GM23338 (cell line): ENCODE data around the gene P4HTM. TPM values are rescaled to one million over a fixed set of nuclear protein-coding genes. Genes with fewer than 3 reads are reported as not detected.

Experiments
- ATAC-seq: fragments of 200-7000 bp; cut with Tn5 transposase; 3 replicates; pipeline ENCODE4 v1.9.1; 2020
- DNase-seq: peaks from one replicate; pipeline ENCODE4 v3.0.0-alpha.2; 2015; ENCODE audit warnings: low spot score
- H2AFZ ChIP-seq: fragments of 200-600 bp; sonication (generic); 2 replicates; pipeline ENCODE4 v1.8.0; 2016; ENCODE audit warnings: antibody characterized with exemption, mild to moderate bottlenecking, moderate library complexity
- H3F3A ChIP-seq: fragments of 200-600 bp; sonication (generic); replicated peaks from 2 replicates; pipeline ENCODE4 v1.8.0; 2017; ENCODE audit warnings: antibody characterized with exemption, mixed run types, low read depth
- H3K27ac ChIP-seq: fragments of 200-600 bp; sonication (generic); 2 replicates; pipeline ENCODE4 v1.6.1; 2016; ENCODE audit warnings: low read depth
- H3K27me3 ChIP-seq: fragments of 200-600 bp; sonication (generic); 2 replicates; pipeline ENCODE4 v1.8.0; 2016; ENCODE audit warnings: mild to moderate bottlenecking, mixed run types, moderate library complexity; ENCODE audit not compliant: insufficient read depth
- H3K36me3 ChIP-seq: fragments of 200-600 bp; sonication (generic); 2 replicates; pipeline ENCODE4 v1.8.0; 2016; ENCODE audit warnings: mild to moderate bottlenecking; ENCODE audit not compliant: insufficient read depth
- H3K4me1 ChIP-seq: fragments of 200-600 bp; sonication (generic); 2 replicates; pipeline ENCODE4 v1.8.0; 2016; ENCODE audit warnings: mild to moderate bottlenecking, moderate library complexity; ENCODE audit not compliant: insufficient read depth
- H3K4me2 ChIP-seq: fragments of 200-600 bp; sonication (generic); 2 replicates; pipeline ENCODE4 v1.7.1; 2017; ENCODE audit warnings: mixed run types
- H3K4me3 ChIP-seq: fragments of 200-600 bp; sonication (generic); 2 replicates; pipeline ENCODE4 v1.6.1; 2016; ENCODE audit warnings: mixed run types
- H3K79me2 ChIP-seq: fragments of 200-600 bp; sonication (generic); replicated peaks from 2 replicates; pipeline ENCODE4 v1.8.0; 2017; ENCODE audit warnings: mild to moderate bottlenecking; ENCODE audit not compliant: insufficient read depth
- H3K9me2 ChIP-seq: fragments of 200-600 bp; sonication (generic); 2 replicates; pipeline ENCODE4 v1.8.0; 2017; ENCODE audit not compliant: insufficient read depth
- H4K20me1 ChIP-seq: fragments of 200-600 bp; sonication (generic); replicated peaks from 2 replicates; pipeline ENCODE4 v1.8.0; 2017; ENCODE audit warnings: mild to moderate bottlenecking; ENCODE audit not compliant: insufficient read depth
- H3K27ac Mint-ChIP-seq: 2 replicates; pipeline ENCODE4 v1.8.0; 2020; ENCODE audit warnings: inconsistent platforms, mild to moderate bottlenecking, moderate library complexity, mixed read lengths
- H3K27me3 Mint-ChIP-seq: 3 replicates; pipeline ENCODE4 v1.8.0; 2022; ENCODE audit warnings: low read depth, mild to moderate bottlenecking, moderate library complexity, mixed read lengths, inconsistent platforms; ENCODE audit not compliant: insufficient read depth, poor library complexity
- H3K36me3 Mint-ChIP-seq: 3 replicates; pipeline ENCODE4 v1.8.0; 2021; ENCODE audit warnings: low read depth, mild to moderate bottlenecking, inconsistent platforms, moderate library complexity, mixed read lengths
- H3K4me1 Mint-ChIP-seq: 3 replicates; pipeline ENCODE4 v1.8.0; 2020; ENCODE audit warnings: mild to moderate bottlenecking, inconsistent platforms, mixed read lengths
- H3K4me3 Mint-ChIP-seq: 3 replicates; pipeline ENCODE4 v1.8.0; 2021; ENCODE audit warnings: moderate library complexity, mild to moderate bottlenecking, inconsistent platforms, mixed read lengths
- H3K9me3 Mint-ChIP-seq: 3 replicates; pipeline ENCODE4 v1.8.0; 2020; ENCODE audit warnings: moderate library complexity, mild to moderate bottlenecking, inconsistent platforms, mixed read lengths
- CREB1 ChIP-seq: fragments of 250-450 bp; sonication (Bioruptor Pico); IDR thresholded peaks from 2 replicates; pipeline ENCODE4 v1.5.0; 2020; ENCODE audit warnings: low read depth, mild to moderate bottlenecking, moderate library complexity
- EZH2phosphoT487 ChIP-seq: fragments of 200-600 bp; sonication (generic); IDR thresholded peaks from one replicate; pipeline ENCODE4 v1.8.1; 2018; ENCODE audit warnings: antibody characterized with exemption; ENCODE audit not compliant: unreplicated experiment
- JUNB ChIP-seq: IDR thresholded peaks from one replicate; pipeline ENCODE4 v1.6.1; 2016; ENCODE audit warnings: antibody characterized with exemption; ENCODE audit not compliant: unreplicated experiment
- NANOG ChIP-seq: IDR thresholded peaks from 2 replicates; pipeline ENCODE4 v1.6.1; 2016; ENCODE audit warnings: antibody characterized with exemption, borderline replicate concordance
- POLR2AphosphoS5 ChIP-seq: IDR thresholded peaks from 2 replicates; pipeline ENCODE4 v1.6.1; 2016; ENCODE audit warnings: antibody characterized with exemption, low read depth
- REST ChIP-seq: IDR thresholded peaks from one replicate; pipeline ENCODE4 v1.6.1; 2018; ENCODE audit warnings: antibody characterized with exemption; ENCODE audit not compliant: unreplicated experiment
- STAT1 ChIP-seq: IDR thresholded peaks from one replicate; pipeline ENCODE4 v1.6.1; 2016; ENCODE audit warnings: antibody characterized with exemption; ENCODE audit not compliant: unreplicated experiment
- ZNF114 ChIP-seq: fragments of 250-450 bp; sonication (Bioruptor Pico); IDR thresholded peaks from 2 replicates; pipeline ENCODE4 v1.5.0; 2020; ENCODE audit warnings: mild to moderate bottlenecking, moderate library complexity
- ZNF331 ChIP-seq: fragments of 250-450 bp; sonication (Bioruptor Pico); IDR thresholded peaks from 2 replicates; pipeline ENCODE4 v1.5.0; 2020; ENCODE audit warnings: low read depth, mild to moderate bottlenecking, moderate library complexity
- ZNF462 ChIP-seq: fragments of 250-450 bp; sonication (Bioruptor Pico); IDR thresholded peaks from 2 replicates; pipeline ENCODE4 v1.5.0; 2020; ENCODE audit warnings: mild to moderate bottlenecking, moderate library complexity
- polyA plus RNA-seq: library from polyadenylated mRNA; unstranded; fragments of >200 nt; fragmentation: Nextera tagmentation; extraction: Ambion mirVana; gene quantifications from 2 replicates; pipeline ENCODE4 v1.2.1, GENCODE V29; 2016
- total RNA-seq: library from RNA; depleted of rRNA; stranded (reverse); fragments of >200 nt; shearing (Covaris generic); gene quantifications from 2 replicates; pipeline ENCODE4 v1.2.3, GENCODE V29; 2014
- TF ChIP-seq, protein P1 (sequence below): IDR thresholded peaks from 2 replicates; pipeline ENCODE4 v1.6.1; 2016; ENCODE audit warnings: antibody characterized with exemption

P4HTM gene
- total and polyA plus RNA-seq, 2 experiments from 2014 or later: 15.9 to 28.7 TPM

- no peak for TF ChIP-seq REST
- TF ChIP-seq JUNB: no peak
- TF ChIP-seq ZNF331 (CRISPR knock-in tag): no peak
- no peak for TF ChIP-seq NANOG
- no peak for TF ChIP-seq POLR2AphosphoS5
- TF ChIP-seq CREB1 (CRISPR knock-in tag): no peak
Measured at GRCh38 chr3:48962340-48962739, 27.7 kb upstream of the P4HTM start (continued).

GRCh38 chr3:48962939-48963338, 27.1 kb upstream of the P4HTM start:
- peaks cover 35% of the 10 kb centered on the region; the same call in 1 of the 2 replicates for H3K79me2 ChIP-seq
- H3K9me3 Mint-ChIP-seq: no peaks in the 10 kb centered on the region
- H3K4me2 ChIP-seq: peak overlapping the region; percentile 62
- no peaks in the 10 kb centered on the region for H3K27me3 ChIP-seq
- H3K27me3 Mint-ChIP-seq: peaks cover 2% of the 10 kb centered on the region
- peaks cover 17% of the 10 kb centered on the region; the same call in 1 of the 2 replicates for H3K36me3 ChIP-seq
- no peaks in the 10 kb centered on the region for H3K9me2 ChIP-seq
- no peaks in the 10 kb centered on the region for H3F3A ChIP-seq
- H3K4me3 ChIP-seq: peak overlapping the region; percentile 34
- peak overlapping the region; percentile 88 for H3K27ac ChIP-seq
- peaks cover 33% of the 10 kb centered on the region for H3K4me1 ChIP-seq
- peak overlapping the region; percentile 90 for H3K27ac Mint-ChIP-seq
- 0 out of 2 replicates have a peak, but pooled peaks cover 3% of the 10 kb centered on the region for H4K20me1 ChIP-seq
- DNase-seq (peak; percentile 37), ATAC-seq (peak; percentile 61)
- H3K36me3 Mint-ChIP-seq: peaks cover 32% of the 10 kb centered on the region
- no peak overlapping the region for H2AFZ ChIP-seq
- peaks cover 24% of the 10 kb centered on the region for H3K4me1 Mint-ChIP-seq
- H3K4me3 Mint-ChIP-seq: peak overlapping the region; percentile 51
- TF ChIP-seq ZNF114 (CRISPR knock-in tag) (no peak), REST (no peak), STAT1 (no peak), NANOG (no peak), EZH2phosphoT487 (no peak), POLR2AphosphoS5 (no peak), ZNF462 (no peak), ZNF331 (CRISPR knock-in tag) (no peak)
- TF ChIP-seq, protein P1, sequence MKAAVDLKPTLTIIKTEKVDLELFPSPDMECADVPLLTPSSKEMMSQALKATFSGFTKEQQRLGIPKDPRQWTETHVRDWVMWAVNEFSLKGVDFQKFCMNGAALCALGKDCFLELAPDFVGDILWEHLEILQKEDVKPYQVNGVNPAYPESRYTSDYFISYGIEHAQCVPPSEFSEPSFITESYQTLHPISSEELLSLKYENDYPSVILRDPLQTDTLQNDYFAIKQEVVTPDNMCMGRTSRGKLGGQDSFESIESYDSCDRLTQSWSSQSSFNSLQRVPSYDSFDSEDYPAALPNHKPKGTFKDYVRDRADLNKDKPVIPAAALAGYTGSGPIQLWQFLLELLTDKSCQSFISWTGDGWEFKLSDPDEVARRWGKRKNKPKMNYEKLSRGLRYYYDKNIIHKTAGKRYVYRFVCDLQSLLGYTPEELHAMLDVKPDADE: no peak
